Endothelial cell of umbilical vein (primary cell): Measurements from ENCODE around the gene TECPR2.

ENCODE experiments used
- MYC ChIP-seq: IDR thresholded peaks from one replicate; pipeline ENCODE4 v1.6.1; 2011; ENCODE audit warnings: mild to moderate bottlenecking, low read depth, low read length
- POLR2AphosphoS5 ChIP-seq: IDR thresholded peaks from 2 replicates; pipeline ENCODE4 v1.6.1; 2012; ENCODE audit warnings: low read depth, mild to moderate bottlenecking, control low read depth, low read length, moderate library complexity; ENCODE audit not compliant: insufficient read depth
- TF ChIP-seq, protein P1 (sequence below), 2 donors: IDR thresholded peaks; 1 replicate in 1 of 2; 2 replicates in 1 of 2; pipeline ENCODE4 v1.5.1; 2011; ENCODE audit warnings: low read length in 2 of 2, mild to moderate bottlenecking in 2 of 2, moderate library complexity in 2 of 2, control low read depth in 1 of 2, inconsistent platforms in 1 of 2, low read depth in 1 of 2; ENCODE audit not compliant: insufficient read depth in 1 of 2; ENCODE audit errors: extremely low read depth in 1 of 2

DNA sequence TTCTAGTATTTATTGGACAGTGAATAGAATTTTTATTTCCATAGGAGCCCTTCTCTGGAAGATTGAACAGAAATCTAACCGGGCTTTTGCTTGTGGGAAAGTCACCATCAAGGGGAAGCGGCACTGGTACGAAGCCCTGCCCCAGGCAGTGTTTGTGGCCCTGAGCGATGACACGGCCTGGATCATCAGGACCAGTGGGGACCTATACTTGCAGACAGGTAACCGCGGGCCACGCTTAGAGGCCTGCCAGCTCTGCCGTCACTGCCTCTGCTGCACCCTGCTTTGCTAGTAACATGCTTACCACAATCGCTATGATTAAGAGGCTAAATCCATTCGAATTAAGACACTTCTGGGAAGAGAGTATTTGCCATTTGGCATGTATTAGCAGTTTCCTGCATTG is 77.7 kb downstream of the TECPR2 start:
- TF ChIP-seq, protein P1, sequence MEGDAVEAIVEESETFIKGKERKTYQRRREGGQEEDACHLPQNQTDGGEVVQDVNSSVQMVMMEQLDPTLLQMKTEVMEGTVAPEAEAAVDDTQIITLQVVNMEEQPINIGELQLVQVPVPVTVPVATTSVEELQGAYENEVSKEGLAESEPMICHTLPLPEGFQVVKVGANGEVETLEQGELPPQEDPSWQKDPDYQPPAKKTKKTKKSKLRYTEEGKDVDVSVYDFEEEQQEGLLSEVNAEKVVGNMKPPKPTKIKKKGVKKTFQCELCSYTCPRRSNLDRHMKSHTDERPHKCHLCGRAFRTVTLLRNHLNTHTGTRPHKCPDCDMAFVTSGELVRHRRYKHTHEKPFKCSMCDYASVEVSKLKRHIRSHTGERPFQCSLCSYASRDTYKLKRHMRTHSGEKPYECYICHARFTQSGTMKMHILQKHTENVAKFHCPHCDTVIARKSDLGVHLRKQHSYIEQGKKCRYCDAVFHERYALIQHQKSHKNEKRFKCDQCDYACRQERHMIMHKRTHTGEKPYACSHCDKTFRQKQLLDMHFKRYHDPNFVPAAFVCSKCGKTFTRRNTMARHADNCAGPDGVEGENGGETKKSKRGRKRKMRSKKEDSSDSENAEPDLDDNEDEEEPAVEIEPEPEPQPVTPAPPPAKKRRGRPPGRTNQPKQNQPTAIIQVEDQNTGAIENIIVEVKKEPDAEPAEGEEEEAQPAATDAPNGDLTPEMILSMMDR (IDR thresholded peaks at IDR 0.05; ENCODE audit: extremely low read depth in 1 of 2, insufficient read depth in 1 of 2, low read depth in 1 of 2, low read length in 2 of 2), result no peak
- TF ChIP-seq POLR2AphosphoS5, result no peak
- TF ChIP-seq MYC, result no peak
